ENCODE measurements around the gene LGI1.

GRCh38 chr10:93788413-93789208, 30.9 kb downstream of the LGI1 start:
- TF ChIP-seq EZH2phosphoT487 (IDR thresholded peaks at IDR 0.05; ENCODE audit: insufficient read depth, low read depth): no peak
- TF ChIP-seq EZH2 (IDR thresholded peaks at IDR 0.05; ENCODE audit: insufficient read depth, poor library complexity, severe bottlenecking): no peak
